Non-pigmented ciliary epithelial cell (primary cell): Measurements from ENCODE around the gene ARPC2.

Experiments used
- DNase-seq: peaks from one replicate; pipeline ENCODE4 v3.0.0-alpha.2; 2010; ENCODE audit warnings: low read depth

The ARPC2 gene

GRCh38 chr2:218255446-218255845 is 38.5 kb downstream of the ARPC2 start:
- DNase-seq, result peak; percentile 22

DNA sequence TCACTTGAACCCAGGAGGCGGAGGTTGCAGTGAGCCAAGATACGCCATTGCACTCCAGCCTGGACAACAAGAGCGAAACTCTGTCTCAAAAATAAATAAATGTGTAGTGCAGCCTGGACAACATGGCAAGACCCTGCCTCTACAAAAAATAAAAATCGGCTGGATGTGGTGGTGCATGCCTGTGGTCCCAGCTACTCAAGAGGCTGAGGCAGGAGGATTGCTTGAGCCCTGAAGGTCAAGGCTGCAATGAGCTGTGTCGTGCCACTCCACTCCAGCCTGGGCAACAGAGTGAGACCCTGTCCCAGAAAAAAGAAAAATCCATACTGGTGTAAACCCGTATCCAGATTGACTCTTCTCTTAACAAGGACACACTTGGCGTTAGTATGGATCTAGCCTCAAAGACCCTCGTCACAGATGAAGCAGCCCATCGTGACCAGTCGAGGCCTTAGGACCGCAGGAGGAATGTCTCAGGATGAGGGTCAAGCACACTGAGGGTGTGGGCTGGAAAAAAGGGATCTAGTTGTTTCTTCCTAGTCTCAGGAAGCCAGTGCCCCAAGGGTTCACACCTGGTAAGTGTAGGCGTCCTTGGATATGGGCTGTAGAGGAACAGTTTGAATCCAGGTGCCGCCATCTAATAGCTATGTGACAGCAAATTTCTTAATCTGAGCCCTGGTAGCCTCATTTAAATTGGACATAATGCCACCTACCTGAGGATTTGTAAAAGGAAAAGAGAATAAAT is 39.8 kb downstream of the ARPC2 start:
- no peak for DNase-seq

- DNase-seq, result no peak
Observed at GRCh38 chr2:218257390-218257981, 40.5 kb downstream of the ARPC2 start.

DNA sequence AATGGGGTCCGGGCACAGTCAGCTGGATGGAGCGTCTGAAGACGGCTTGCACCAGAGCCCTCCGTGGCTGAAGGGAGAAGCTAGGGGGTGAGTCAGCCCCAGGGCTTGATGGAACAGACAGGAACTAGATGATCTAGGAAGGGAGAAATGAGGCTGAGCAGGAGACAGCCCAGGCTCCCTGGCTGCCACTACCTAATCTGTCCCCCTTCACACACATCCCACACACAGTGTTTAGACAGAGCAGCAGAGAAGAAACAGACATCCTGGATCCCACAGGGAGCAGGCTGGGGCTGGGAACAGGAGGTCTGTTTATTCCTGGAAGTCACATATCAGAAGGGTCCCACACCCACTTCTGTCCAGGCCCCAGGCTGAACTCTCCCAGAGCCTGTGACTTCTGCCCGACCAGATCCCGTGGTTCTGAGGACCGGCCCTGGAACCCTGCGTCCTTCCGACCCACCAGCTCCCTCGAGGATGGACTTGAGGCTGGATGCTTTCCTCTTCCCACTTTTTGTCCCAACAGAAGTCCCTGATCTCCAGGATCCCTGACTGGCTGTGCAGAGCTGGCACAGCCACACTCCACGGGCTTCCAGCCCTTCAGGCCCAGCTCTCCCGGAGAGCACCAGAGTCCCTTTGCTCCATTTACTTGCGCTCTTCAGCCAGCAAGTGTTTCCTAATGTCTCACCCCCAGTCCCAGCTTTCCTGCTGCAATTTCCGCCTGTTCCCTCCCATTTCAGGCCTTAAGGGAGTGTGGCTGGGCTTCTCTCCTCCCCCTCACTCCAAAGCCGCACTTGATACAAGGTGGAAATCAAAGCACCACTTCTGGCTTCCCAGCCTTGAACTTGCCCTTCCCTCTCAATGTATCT is 42.3 kb downstream of the ARPC2 start:
- DNase-seq, result peak; percentile 58

GRCh38 chr2:218260166-218260565 is 43.2 kb downstream of the ARPC2 start:
- DNase-seq, result no peak

- DNase-seq, result no peak
Observed at GRCh38 chr2:218260742-218261422, 43.9 kb downstream of the ARPC2 start, which contains the start of gene GPBAR1. TSS of gene GPBAR1 (plus strand) at chr2:218261015. CDS start at chr2:218262725, 1,710 bp downstream.

DNA sequence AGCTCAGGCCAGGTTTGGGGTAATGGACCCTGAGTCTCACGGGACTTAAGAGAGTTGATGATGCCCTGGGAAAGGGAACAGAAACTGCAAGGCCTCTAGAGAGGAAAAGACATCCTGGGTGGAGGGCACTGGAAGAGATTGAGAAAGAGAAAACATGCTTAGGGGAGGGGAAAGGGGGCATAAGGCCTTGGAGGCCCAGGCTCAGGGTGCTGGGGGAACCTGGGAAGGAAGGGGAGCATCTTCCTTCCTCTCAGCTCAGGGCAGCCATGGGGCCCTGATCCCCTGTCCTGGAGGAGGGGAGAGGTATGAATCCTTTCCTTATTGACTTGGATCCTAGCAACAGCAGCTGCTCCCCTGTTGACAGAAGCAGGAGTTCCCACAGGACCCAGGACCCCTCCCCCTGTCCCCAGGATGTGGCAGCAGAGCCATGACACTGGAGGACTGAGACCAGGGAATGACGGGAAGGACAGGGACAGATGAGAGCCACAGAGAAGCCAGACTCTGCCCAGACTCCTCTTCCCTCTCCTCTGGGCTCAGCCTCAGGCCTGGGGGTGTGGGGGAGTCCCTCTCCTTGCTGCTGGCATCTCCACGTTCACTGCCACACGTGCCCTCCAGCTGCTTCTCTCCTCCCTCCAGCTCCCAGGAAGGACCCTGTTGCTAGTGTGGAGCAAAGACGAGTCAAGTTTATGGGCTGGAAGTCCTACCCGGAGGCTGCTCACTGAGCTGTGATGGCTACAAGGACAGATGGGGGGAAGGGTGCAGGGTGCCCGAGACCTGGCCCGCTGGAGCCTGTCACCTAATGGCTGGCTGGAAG is 44.6 kb downstream of the ARPC2 start:
- DNase-seq, result no peak

DNA sequence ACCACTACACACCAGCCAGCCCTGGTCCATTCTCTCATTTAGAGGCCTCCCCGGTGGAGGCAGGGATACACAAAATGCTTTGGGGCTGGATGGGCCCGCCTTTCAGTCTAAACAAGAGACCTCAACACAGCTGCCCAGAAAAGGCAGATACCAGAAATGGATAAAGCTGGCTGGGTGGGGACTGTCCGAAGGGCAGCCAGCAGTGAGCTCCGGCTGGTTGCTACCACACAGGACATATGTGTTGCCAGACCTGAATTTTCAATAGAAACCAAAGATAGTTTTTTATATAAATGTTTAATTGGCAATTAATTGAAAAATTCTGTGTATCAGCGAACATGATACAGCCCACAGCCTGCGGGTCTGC is 45.2 kb downstream of the ARPC2 start:
- DNase-seq, result no peak

DNA sequence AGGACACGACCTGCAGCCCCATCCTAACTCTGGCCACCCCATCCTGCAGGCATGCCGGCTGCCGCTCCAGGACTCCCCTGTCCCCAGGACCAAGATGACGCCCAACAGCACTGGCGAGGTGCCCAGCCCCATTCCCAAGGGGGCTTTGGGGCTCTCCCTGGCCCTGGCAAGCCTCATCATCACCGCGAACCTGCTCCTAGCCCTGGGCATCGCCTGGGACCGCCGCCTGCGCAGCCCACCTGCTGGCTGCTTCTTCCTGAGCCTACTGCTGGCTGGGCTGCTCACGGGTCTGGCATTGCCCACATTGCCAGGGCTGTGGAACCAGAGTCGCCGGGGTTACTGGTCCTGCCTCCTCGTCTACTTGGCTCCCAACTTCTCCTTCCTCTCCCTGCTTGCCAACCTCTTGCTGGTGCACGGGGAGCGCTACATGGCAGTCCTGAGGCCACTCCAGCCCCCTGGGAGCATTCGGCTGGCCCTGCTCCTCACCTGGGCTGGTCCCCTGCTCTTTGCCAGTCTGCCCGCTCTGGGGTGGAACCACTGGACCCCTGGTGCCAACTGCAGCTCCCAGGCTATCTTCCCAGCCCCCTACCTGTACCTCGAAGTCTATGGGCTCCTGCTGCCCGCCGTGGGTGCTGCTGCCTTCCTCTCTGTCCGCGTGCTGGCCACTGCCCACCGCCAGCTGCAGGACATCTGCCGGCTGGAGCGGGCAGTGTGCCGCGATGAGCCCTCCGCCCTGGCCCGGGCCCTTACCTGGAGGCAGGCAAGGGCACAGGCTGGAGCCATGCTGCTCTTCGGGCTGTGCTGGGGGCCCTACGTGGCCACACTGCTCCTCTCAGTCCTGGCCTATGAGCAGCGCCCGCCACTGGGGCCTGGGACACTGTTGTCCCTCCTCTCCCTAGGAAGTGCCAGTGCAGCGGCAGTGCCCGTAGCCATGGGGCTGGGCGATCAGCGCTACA is 45.9 kb downstream of the ARPC2 start:
- DNase-seq, result no peak

DNA sequence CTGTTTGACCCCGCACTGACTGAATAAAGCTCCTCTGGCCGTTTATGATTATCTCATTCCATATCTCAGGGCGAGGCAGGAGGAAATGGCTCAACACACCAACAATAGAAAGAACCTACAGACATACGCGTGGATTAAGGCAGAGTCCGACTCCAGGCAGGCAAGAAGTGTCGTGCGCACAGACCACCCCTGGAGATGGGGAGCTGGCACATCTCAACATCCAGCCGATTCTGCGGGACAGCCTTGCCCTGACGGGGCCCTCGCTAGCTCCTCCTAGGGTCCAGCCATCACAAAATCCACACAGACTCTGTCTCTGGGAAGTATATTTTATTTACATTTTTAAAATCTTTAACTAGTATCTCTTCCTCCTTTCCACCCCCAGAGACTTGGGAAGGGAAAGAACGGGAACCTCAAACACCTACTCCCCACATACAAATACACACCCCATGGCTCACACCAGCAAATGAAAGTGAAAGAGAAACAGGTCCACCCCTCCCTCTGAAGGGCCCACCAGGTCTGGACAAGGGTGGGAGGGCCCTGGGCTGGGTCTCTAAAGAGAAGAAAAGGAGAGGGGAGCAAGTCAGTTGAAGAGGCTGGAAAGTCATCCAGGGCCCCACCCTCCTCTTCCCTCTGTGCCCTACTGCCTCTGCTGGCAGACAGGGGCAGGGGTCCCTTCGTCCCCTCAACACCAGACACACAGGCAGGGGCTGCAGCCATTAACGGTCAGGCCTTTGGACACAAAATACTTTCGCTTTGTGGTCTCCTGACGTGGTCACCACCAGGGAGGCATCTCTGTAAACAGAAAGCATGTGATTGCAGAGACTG is 47.0 kb downstream of the ARPC2 start:
- no peak for DNase-seq

DNA sequence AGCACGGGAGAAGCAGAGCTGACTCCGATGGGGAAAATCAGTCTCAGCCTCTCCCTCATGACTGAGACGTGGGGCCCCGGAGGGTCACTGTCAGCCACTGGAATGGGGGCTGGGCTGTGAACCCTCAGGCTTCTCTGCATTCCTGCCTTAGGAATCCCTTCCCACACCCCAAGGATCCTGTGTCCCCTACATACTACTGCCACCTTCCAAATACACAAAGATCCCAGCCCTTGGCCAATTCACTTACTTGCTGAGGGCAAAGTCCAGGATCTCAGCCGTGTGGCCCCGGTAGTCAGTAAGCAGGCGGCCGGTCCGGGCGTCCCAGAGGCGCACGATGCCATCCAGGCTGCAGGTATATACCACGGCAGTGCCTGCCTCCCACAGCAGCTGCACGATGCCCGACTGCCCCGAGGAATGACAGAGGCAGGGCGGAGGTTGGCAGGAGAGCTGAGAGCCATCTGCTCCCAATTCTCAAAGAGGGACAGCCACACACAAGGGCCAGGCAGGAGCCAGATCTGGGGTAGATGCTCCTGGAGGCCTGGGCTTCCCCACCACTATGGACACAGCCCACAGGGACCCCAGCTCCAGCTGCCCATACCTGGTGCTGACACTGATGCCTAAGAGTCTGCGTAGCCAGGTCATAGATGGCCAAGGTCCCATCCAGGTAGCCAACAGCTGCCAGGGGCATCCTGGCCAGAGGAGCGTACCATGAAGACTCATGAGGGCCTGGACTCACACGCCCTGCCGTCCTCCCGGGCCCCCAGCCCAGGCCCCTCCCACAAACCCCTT is 48.0 kb downstream of the ARPC2 start:
- no peak for DNase-seq

- DNase-seq, result no peak
Observed at GRCh38 chr2:218265626-218266025, 48.6 kb downstream of the ARPC2 start.

- DNase-seq, result no peak
Observed at GRCh38 chr2:218266316-218266979, 49.5 kb downstream of the ARPC2 start.

DNA sequence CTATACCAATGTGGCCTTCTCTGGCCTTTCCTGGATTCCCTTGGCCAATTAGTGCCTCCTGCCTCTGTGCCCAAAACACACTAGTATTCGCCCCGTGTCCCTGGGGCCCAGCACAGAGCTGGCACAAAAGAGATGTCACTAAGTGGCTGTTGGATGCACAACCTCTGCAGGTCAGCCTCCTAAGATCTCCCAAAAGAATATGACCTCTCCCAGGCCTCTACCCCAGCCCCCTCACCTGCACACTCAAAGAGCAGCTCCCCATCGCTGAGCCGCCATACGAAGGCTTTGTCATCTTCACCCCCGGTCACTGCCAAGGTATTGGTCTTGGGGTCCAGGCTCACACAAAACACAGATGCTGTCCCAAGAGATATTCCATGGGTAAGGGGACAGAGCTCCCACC is 50.3 kb downstream of the ARPC2 start:
- DNase-seq, result no peak

GRCh38 chr2:218269900-218270720 is 53.1 kb downstream of the ARPC2 start, which contains the start of the genes AAMP and PNKD:
TSS of gene AAMP (minus strand) at chr2:218270137. CDS start at chr2:218270086, 51 bp downstream.
TSS of gene PNKD (plus strand) at chr2:218270519. CDS start at chr2:218270536, 17 bp downstream.
- peak; percentile 95 for DNase-seq

DNA sequence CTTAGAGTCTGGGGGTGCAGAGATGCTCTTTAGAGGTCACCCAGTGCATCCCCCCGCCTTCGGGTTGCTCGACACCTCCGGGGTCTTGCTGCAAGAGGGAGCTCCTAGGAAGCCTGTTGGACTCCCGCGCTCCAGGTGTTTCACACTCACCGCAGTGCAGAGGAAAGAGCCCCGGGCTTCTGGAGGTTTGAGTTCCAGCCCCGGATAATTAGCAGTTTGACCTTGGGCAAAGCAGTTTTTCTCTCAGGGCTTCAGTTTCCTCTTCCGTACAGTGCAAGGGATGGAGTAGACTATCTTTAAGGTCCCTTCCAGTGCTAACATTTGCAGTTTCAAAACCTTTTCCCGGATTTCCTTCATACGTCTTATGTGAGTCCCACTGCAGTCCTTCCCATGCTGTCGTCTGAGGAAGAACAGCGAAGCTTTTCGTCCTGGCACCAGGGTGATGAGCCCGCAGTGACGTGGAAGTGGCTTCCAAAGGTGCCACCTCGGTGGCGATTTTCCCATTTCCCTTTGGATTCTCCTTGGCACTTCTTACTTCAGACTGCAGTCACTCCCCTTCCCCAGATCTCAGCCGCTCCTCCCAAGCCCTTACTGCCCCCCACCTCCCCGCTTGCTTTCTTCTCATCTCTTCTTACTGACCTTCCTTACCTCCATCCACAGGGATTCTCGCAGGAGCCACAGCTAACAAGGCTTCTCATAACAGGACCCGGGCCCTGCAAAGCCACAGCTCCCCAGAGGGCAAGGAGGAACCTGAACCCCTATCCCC is 53.9 kb downstream of the ARPC2 start:
- no peak for DNase-seq
